PC-3 (cell line): ENCODE measurements around the gene EFHC1. TPM values are rescaled to one million over a fixed set of nuclear protein-coding genes. Genes with fewer than 3 reads are reported as not detected.

ENCODE experiments used
- ATAC-seq: fragments of 200-7000 bp; cut with Tn5 transposase; 2 replicates; pipeline ENCODE4 v1.9.1; 2020; ENCODE audit warnings: mild to moderate bottlenecking, moderate library complexity
- BruUV-seq: library from RNA; stranded (reverse); fragments of 400-500 nt; replicated peaks from 2 replicates; lab custom pipeline; 2021; lab: Mats Ljungman, UMichigan
- CTCF ChIA-PET: fragments of 300-600 bp; sonication (Branson Sonifier 250); formaldehyde crosslinking; loops from one replicate; lab custom pipeline; 2022; ENCODE audit warnings: antibody characterized with exemption; lab: Charles Lee
- POLR2A ChIA-PET: fragments of 300-600 bp; sonication (Branson Sonifier 250); formaldehyde crosslinking; loops from one replicate; lab custom pipeline; 2022; ENCODE audit warnings: antibody characterized with exemption; ENCODE audit not compliant: unreplicated experiment; lab: Charles Lee
- DNase-seq: peaks from one replicate; pipeline ENCODE4 v3.0.0-alpha.2; 2015
- H2AFZ ChIP-seq: fragments of 300-600 bp; sonication (generic); 2 replicates; pipeline ENCODE4 v1.6.0; 2016; ENCODE audit warnings: antibody characterized with exemption, low read length
- H3F3A ChIP-seq: fragments of 300-600 bp; sonication (generic); one replicate; pipeline ENCODE4 v1.6.0; 2017; ENCODE audit warnings: antibody characterized with exemption, low read length, control low read depth, mild to moderate bottlenecking; ENCODE audit not compliant: unreplicated experiment
- H3K27ac ChIP-seq: fragments of 300-600 bp; sonication (generic); 2 replicates; pipeline ENCODE4 v1.5.1; 2016; ENCODE audit warnings: mild to moderate bottlenecking, low read length
- H3K27me3 ChIP-seq: fragments of 300-600 bp; sonication (generic); 2 replicates; pipeline ENCODE4 v1.6.1; 2016; ENCODE audit warnings: low read length, mixed read lengths
- H3K36me3 ChIP-seq: fragments of 300-600 bp; sonication (generic); 2 replicates; pipeline ENCODE4 v1.6.1; 2016; ENCODE audit warnings: low read depth, mixed run types, low read length, mixed read lengths
- H3K4me1 ChIP-seq: fragments of 300-600 bp; sonication (generic); 2 replicates; pipeline ENCODE4 v1.5.1; 2016; ENCODE audit warnings: low read length; ENCODE audit not compliant: insufficient read depth
- H3K4me2 ChIP-seq: fragments of 300-600 bp; sonication (generic); 2 replicates; pipeline ENCODE4 v1.6.0; 2016; ENCODE audit warnings: low read length
- H3K4me3 ChIP-seq: fragments of 300-600 bp; sonication (generic); 2 replicates; pipeline ENCODE4 v1.5.1; 2016; ENCODE audit warnings: mild to moderate bottlenecking, low read length, mixed read lengths
- H3K79me2 ChIP-seq: fragments of 300-600 bp; sonication (generic); 2 replicates; pipeline ENCODE4 v1.6.1; 2017; ENCODE audit warnings: low read length, mixed read lengths
- H3K9ac ChIP-seq: fragments of 300-600 bp; sonication (generic); 2 replicates; pipeline ENCODE4 v1.6.0; 2016; ENCODE audit warnings: mild to moderate bottlenecking, low read length
- H3K9me2 ChIP-seq: fragments of 300-600 bp; sonication (generic); replicated peaks from 2 replicates; pipeline ENCODE4 v1.6.1; 2016; ENCODE audit warnings: mixed run types, low read length, mixed read lengths
- H3K9me3 ChIP-seq: fragments of 300-600 bp; sonication (generic); 2 replicates; pipeline ENCODE4 v1.6.1; 2016; ENCODE audit warnings: low read length, mixed read lengths
- H4K20me1 ChIP-seq: fragments of 300-600 bp; sonication (generic); 2 replicates; pipeline ENCODE4 v1.6.1; 2016; ENCODE audit warnings: low read length, mixed read lengths
- CTCF ChIP-seq: fragments of 300-600 bp; sonication (generic); conservative IDR thresholded peaks from 2 replicates; pipeline ENCODE4 v1.5.1; 2017; ENCODE audit warnings: antibody characterized with exemption, low read depth, mild to moderate bottlenecking, low read length
- EZH2 ChIP-seq: fragments of 300-600 bp; sonication (generic); IDR thresholded peaks from one replicate; pipeline ENCODE4 v1.6.1; 2017; ENCODE audit warnings: antibody characterized with exemption, mild to moderate bottlenecking, low read length; ENCODE audit not compliant: unreplicated experiment
- EZH2phosphoT487 ChIP-seq: fragments of 300-600 bp; sonication (generic); IDR thresholded peaks from 2 replicates; pipeline ENCODE4 v1.6.1; 2018; ENCODE audit warnings: mild to moderate bottlenecking, antibody characterized with exemption, low read length, borderline replicate concordance
- intact Hi-C: fragments of 100-400 bp; cut with micrococcal nuclease; formaldehyde crosslinking; loops from 2 replicates; pipeline ENCODE4 v1.9.0; 2023
- total RNA-seq: library from RNA; depleted of rRNA; stranded (reverse); fragments of >200 nt; gene quantifications from 2 replicates; pipeline ENCODE4 v1.2.3, GENCODE V29; 2014

Gene EFHC1
- total RNA-seq, 1 experiment from 2014 or later, result 22.4 TPM

DNA sequence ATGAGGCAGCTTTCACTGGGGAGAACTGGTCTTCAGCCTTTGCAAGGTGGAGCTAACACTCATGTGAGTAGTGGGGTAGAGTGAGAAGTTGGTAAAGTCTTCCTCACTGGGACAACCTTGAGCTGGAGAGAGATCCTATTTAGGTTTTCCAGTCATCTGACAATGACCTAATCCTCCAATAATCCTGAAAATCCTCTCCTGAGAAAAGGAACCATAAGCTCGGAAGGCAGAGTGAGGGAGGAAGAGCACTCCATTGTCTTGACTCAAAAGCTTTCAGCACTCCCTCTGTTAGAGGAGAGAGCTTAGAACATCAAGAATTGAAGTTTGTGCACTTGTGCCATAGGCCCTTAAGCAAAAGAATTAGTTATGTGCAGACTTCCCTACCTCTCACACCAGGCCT lies 78.9 kb downstream of the EFHC1 start:
- ATAC-seq (no peak), DNase-seq (no peak)
- no peak for TF ChIP-seq CTCF
- peaks cover 16% of the 10 kb centered on the region for H3K4me1 ChIP-seq
- no peaks in the 10 kb centered on the region for H3K79me2 ChIP-seq
- no peak overlapping the region for H3K9ac ChIP-seq
- no peaks in the 10 kb centered on the region for H3K9me2 ChIP-seq
- no TSS peak for BruUV-seq
- no peaks in the 10 kb centered on the region for H3K9me3 ChIP-seq
- no peak overlapping the region for H3K4me2 ChIP-seq
- CTCF ChIA-PET, result no interaction called here
- H3K36me3 ChIP-seq, result peaks cover 9% of the 10 kb centered on the region; the same call in 1 of the 2 replicates
- no peaks in the 10 kb centered on the region for H3F3A ChIP-seq
- POLR2A ChIA-PET, result no interaction called here
- no peak overlapping the region for H2AFZ ChIP-seq
- no peak overlapping the region for H3K27ac ChIP-seq
- no peak overlapping the region for H3K4me3 ChIP-seq
- intact Hi-C loops, result no loop called here
- H3K27me3 ChIP-seq, result no peaks in the 10 kb centered on the region
- H4K20me1 ChIP-seq, result no peaks in the 10 kb centered on the region

- H3K27ac ChIP-seq, result no peak overlapping the region
- no peak overlapping the region for H2AFZ ChIP-seq
- peaks cover 9% of the 10 kb centered on the region; the same call in 1 of the 2 replicates for H3K36me3 ChIP-seq
- no peaks in the 10 kb centered on the region for H3K79me2 ChIP-seq
- no TSS peak for BruUV-seq
- H3F3A ChIP-seq, result no peaks in the 10 kb centered on the region
- TF ChIP-seq EZH2phosphoT487 (no peak), EZH2 (no peak), CTCF (no peak)
- ATAC-seq (no peak), DNase-seq (no peak)
- H3K9me2 ChIP-seq, result no peaks in the 10 kb centered on the region
- H3K4me3 ChIP-seq, result no peak overlapping the region
- H3K9me3 ChIP-seq, result no peaks in the 10 kb centered on the region
- peaks cover 20% of the 10 kb centered on the region for H3K4me1 ChIP-seq
- intact Hi-C loops, result loop anchor here (5.0 kb wide), 1 partner anchor 43 kb away; no protein-coding TSS in a partner anchor
- no peak overlapping the region for H3K9ac ChIP-seq
- CTCF ChIA-PET, result interaction anchor here (0.6 kb wide), 1 partner anchor 346 kb away, joined by 3 read pairs; no protein-coding TSS in a partner anchor
- H3K4me2 ChIP-seq, result no peak overlapping the region
- H3K27me3 ChIP-seq, result no peaks in the 10 kb centered on the region
- POLR2A ChIA-PET, result no interaction called here
- no peaks in the 10 kb centered on the region for H4K20me1 ChIP-seq
These were observed 79.6 kb downstream of the EFHC1 start for GRCh38 chr6:52499681-52500236.

DNA sequence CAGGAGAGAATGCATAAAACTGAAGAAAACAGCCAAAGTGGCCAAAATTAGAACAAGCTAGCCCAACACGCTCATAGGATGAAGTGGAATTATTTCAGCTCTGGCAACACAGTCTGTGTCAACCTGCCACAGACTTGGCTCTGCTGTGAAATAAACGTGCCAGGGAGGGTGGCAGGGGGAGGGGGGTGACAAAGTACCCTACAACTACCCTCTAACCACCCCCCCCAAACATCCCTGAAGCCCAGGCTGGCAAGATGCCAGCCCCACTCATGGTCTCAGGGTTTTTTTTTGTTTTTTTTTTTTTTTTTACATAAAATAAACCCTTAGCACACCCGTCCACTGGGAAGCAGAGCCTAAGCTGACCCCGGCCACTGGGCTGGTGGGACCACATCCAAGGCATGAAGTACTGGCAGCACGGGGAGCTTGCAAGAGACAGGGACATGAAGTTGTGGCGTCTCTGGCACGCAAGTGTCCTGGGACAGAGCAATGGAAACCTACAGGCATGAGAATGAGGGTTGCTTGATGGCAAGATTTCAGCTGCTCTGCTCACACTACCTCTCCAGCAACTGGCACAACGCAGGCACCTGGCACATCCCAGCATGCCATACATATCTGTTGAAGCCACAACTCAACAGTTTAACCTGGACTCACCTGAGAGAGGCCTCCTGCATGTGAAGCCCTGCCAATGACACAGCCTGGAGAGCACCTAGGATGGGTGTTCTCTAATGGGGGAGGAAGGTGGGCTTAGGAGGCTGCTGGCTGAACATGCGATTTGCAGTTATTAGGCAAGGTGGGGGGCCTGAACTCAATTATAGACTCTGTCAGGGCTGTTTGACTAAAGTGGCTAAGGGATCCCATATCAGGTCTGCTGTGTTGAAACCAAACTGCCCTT lies 80.3 kb downstream of the EFHC1 start:
- ChIA-PET CTCF (no interaction called here), POLR2A (no interaction called here)
- Histone ChIP-seq H3K79me2 (no peaks in the 10 kb centered on the region), H3K9ac (no peak overlapping the region), H3K4me2 (no peak overlapping the region), H3K4me1 (peaks cover 28% of the 10 kb centered on the region), H3K27me3 (no peaks in the 10 kb centered on the region), H3K9me3 (no peaks in the 10 kb centered on the region), H3K4me3 (no peak overlapping the region), H3K9me2 (no peaks in the 10 kb centered on the region), H4K20me1 (no peaks in the 10 kb centered on the region), H3F3A (no peaks in the 10 kb centered on the region), H2AFZ (no peak overlapping the region), H3K27ac (no peak overlapping the region), H3K36me3 (peaks cover 9% of the 10 kb centered on the region; the same call in 1 of the 2 replicates)
- no TSS peak for BruUV-seq
- ATAC-seq (no peak), DNase-seq (no peak)
- intact Hi-C loops, result loop anchor here (5.0 kb wide), 1 partner anchor 42 kb away; no protein-coding TSS in a partner anchor
- TF ChIP-seq EZH2phosphoT487 (no peak), EZH2 (no peak), CTCF (no peak)
